Suppressor macrophage treated with lipopolysaccharide for 1 hour (primary cell): Measurements from ENCODE around the gene TMEM178B.
"Not testable (repeated sequence)": the region's sequence is repeated elsewhere in the genome, so short reads cannot be mapped to it uniquely, and the experiment has no call there.

ENCODE experiments used
- DNase-seq, 3 donors: peaks; one replicate each; pipeline ENCODE4 v3.0.0-alpha.2; 2020 to 2022

The TMEM178B gene

DNA sequence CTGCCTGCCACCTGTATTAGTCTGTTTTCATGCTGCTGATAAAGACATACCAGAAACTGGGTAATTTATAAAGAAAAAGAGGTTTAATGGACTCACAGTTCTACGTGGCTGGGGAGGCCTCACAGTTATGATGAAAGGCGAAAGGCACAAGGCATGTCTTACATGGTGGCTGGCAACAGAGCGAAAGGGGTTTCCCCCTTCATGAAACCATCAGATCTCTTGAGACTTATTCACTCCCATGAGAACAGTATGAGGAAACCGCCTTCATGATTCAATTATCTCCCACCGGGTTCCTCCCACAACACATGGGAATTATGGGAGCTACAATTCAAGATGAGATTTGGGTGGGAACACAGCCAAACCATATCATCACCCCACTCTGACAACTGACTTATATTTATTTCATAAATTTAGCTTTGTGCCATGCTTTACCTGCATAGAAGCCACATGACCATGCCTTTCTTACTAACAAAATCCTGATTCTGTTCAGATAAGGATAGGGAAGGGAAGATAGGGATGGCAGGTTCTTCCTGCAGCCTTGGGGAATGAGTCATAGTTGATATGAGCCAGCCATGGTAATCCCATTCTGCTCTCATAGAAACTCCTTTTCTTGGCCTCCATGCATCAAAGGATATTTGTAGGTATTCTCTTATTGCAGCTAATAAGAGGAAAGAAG is 286.0 kb downstream of the TMEM178B start:
- no peak for DNase-seq

DNA sequence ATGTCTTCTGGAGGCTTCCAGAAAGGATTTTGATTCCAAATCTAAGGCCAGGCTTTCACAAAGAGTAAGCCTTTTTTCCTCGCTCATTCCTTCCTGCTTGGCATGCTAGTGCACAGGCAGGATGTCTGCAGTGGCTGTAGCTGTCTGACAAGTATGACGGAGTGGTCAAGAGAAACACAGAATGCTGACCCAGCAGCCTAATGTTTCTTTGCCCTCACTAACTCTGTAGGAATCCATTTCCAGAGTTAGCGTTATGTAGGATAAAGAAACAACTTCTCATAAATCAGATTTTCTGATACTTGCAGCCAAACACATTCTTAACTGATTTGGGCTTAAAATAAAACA is 286.5 kb downstream of the TMEM178B start:
- no peak for DNase-seq

DNA sequence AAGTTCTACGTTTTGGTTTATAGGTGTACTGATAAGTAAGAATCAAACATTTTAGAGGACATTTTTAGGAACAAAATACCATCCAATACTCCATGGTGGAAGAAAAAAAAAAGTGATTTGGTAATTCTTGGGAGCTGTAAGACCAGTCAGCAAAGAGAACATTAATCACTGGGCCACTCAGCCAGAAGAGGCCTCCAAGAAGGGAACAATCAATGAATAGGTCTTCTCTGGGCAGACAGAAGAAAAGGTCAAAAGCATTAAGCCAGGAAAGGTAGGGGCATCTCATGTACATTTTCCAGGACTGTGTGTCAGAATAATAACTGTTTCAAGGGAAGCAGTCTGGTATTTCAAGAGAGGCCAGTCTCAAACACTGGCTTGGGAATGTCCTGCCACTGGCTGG is 286.9 kb downstream of the TMEM178B start:
- no peak for DNase-seq

DNA sequence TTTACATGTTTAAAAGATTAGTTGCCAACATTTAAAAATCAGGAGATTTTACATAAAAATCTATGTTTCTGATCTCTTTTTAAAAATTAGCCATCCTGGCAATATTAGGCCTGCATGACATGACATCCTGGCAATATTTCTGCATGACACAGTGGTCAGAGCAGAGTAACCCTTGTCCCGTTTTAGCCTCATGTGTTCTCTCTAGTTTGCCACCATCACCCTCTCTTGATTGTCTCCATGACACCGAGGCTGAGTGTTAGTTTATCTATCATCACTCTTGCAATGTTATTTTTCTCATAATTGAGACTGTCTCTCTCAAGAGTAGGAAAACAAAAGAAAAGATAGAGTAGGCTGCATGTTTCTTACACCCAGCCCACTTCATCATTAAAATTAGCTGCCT is 287.6 kb downstream of the TMEM178B start:
- no peak for DNase-seq

DNA sequence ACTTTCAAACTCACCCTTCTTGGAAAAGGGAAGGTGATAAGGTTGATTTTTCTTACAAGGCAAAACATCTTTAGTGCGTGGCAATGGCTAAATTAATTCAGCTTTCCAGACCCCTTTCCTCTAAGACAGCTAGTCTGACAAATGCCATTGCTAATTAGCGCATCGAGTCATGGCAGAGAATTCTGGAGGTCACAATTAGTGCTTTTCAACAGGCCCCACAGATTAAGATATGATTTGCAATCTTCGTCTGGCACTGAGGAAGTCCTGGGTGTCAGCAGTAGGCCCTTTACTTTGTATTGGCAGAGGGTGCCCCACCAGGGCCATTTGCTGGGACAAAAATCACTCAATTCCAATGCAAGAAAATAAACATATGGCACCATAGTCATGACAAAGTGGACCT is 288.1 kb downstream of the TMEM178B start:
- no peak for DNase-seq

DNA sequence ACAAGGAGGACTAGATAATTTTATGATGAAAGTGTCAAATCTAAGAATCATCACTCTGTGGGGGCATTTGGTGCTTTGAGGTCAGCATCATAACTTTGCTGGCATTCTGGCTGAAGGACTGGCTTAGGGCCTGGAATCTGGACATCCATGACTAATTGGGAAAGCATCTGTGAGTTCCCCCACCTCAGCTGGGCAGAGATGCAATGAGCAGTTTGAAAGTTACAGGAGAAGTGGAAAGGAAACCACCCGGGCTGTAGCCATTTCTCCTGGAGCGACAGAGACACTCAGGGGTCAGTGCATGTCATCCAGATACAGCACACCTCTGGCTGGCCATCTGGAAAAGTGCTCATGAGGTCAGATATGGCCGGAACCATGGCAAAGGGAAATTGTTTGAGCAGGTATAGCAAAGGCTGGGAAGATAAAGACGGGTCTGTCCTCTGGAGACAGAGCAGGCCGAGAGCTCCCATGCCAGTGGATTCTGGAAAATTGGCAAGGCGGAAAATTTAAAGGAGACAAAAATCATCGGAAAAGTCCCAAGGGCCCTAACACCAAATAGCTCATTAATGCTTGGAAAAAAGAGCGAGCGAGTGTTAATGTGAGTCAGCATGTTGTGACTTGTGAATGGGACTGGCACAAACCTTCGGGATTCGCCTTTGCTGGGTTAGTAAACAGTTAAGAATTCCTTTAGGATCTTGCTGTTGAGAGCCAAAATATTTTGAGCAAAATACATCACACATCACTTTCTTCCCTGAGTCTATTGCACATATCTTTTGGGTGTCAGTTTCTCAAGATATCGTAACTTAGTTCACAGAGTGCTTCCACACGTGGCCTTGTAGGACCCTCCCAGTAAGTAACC is 288.9 kb downstream of the TMEM178B start:
- DNase-seq = no peak

DNA sequence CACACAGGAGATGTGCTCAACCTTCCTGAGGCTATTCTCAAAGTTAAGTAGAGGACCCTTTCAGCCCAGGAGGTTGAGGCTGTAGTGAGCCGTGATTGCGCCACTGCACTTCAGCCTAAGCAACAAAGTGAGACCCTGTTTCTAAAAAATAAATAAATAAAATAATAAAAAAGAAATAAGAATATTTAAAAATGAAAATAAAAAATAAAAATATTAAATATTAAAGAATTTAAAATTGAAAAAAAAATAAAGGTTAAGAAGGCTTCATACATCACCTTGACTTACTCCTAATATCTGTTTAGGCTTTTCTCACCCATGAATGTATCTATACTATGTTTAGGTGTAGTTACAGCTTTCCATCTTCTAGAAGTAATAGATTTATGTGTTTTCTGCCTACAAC is 289.9 kb downstream of the TMEM178B start:
- no peak for DNase-seq

DNA sequence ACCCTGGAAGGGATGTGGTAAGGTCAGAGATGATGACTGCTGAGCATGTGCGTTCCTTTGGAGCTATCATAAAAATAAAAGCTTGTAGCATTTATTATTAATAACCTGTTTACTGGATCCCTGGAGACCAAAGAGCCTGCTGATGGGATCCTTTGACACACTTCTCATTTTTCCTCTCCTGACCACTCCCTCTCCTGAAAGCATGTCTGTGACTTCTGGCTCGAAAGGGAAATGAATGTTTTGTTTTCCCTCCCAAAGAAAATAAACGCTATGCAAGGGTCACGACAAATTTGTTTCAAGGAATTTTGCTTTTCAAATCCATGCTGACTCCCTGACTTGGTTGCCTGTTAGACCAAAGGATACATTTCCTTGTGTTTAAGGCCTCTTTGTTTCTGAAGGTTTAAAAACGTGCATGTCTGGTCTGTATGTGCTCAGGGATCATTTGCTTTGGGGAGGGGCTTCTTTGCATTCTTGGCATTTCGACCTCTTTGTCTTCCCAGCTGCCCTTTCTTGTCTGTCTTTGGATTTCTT is 292.3 kb downstream of the TMEM178B start:
- DNase-seq = no peak

DNA sequence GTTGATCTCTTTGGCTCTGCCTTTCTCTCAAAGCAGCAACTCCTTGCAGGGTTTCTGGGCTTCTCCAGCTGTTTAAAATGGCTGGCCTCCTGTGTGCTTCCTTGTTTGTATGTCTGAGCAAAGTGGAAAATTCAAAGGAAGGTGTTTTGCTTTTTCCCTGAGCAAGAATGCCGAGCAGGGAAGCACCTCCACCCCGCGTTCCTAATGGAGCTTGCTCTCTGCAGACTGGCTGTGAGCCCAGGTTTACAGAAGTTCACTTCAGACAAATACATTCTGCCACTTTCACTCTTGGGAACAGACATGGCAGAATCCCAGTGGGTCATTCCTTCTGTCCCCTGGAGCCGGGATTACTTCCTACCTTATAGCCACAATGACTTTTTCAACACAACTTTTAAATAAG is 295.6 kb downstream of the TMEM178B start:
- no peak for DNase-seq

DNA sequence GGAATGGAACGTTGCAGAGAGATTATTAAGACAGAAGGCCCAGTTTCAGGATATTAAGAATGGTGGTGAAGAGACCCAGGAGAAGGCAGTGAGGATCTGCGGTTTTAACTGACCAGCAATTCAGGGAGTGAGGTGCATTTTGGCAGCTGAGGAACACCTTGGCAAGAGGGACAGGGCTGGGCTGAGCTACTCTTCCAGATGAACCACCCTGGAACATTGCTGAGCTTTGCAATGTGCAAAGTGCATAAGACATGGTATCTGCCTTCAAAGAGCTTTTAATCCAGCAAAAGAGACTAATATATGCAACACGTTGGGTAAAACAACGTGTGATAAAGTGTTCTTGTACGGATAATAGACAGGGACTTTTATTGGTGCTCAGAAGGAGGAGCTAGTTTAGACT is 296.3 kb downstream of the TMEM178B start:
- DNase-seq = no peak

DNA sequence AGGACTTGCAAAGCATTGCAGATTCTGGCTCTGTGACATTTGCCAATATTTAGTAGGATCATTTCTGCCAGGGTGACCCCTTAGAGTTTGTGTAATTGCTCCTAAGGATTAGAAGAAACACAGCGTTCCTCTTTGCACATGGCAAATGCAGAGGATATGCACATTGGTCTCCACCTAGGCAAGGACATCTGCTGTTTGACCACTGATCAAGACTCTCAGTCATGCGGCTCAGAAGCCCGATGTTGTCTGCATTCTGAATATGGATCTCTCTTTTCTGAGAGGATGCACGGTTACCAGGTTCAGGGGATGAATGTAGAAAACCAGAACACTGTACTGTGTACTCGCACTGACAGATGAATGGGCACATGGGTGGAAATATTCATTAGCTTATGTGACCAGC is 296.8 kb downstream of the TMEM178B start:
- DNase-seq = no peak

DNA sequence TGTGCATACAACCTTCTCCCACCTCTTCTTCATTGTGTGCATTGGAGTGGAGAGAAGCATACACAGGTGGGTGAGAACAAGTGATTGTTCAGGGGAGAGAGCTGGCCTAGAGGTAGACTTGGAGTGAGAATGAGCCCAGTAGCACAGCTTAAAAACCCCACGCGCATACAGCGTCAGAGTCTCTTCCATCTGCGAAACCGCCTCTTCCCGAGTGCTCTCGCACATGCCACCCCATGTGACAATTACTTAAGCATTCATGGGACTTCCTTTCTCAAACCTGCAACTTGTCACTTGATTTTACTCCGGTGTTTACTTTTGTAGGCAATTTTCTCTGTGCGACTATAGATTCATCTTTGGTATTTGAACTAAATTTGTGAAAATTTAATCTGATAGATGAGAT is 300.6 kb downstream of the TMEM178B start:
- DNase-seq = no peak

DNA sequence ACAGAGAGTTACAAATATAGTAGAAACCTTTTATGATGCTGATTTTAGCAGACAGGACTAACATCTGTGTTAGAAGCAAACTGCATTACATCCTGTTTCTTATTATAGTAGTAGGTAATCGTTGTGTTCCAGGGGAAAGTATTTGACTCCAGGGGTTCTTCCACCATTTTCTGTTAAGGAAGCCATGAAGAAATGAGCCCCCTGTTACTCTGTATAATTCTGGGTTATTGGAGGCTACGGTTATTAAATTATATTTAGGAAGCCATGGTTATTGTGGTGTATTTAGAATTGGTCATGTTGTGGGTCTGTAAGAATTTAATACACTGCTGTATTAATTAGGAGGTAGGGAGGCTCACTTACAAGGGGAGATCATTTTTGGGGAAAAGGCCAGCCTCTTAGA is 301.6 kb downstream of the TMEM178B start:
- DNase-seq = no peak

DNA sequence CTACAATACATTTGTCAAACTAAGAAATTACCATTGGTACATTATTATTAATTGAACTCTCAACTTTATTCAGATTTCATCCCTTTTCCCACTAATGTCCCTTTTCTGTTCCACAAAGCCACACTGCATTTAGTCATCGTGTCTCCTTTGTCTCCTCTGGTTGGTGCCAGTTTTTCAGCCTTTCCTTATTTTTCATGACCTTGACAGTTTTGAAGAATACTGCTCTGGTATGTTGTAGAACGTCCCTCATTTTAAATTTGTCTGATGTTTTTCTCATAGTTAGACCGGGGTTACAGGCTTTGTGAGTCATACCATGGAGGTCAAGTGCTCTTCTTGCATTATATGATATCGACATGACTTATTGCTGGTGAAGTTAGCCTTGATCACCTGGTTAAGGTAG is 304.0 kb downstream of the TMEM178B start:
- no peak for DNase-seq

DNA sequence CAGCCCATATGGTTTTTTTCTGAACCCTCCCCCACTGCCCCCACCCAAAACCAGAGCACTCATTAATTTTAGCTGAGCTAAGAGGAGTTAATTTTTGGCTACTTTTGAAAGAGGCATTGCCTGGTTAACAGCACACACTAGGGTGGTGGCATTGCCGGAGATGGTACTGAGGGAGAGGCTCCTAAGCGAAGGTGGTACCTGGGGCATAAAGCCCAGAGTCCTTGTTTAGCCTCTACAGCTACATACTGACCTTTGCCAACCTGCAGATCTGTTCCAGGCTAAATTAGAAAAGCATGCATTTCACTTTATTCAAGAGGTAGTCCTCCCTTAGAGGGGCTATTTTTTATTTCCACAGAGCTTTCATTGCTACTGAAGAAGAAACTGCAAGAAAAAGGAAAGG is 304.5 kb downstream of the TMEM178B start:
- no peak for DNase-seq

DNA sequence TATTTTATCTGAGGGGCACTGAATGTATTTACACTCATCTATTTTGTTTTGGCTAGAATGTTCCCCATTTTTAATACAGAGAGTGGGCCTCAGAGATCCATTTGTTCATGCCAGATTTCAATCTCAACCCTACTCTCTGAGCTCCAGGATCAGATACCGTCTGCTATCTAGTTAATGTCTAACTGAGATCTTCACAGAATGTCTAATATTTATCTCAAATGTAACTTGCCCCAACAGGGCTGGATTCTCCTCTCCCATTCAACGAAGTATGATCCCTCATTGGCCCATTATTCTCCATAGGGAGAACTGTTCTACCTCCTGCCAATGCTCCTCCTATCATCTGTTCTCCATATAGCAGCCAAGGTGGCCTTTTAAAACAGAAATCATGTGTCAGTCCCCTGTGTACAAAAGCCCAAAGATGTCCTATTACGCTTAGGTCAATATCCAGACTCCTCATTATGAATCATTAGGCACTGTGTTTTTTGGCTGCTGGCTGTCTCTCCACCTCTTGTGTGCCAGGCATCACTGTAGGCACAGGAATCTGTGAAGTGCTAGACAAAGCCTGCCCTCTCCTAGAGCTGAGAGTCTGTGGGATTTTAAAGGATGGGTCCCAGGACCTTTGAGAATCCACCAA is 308.0 kb downstream of the TMEM178B start:
- no peak for DNase-seq

DNA sequence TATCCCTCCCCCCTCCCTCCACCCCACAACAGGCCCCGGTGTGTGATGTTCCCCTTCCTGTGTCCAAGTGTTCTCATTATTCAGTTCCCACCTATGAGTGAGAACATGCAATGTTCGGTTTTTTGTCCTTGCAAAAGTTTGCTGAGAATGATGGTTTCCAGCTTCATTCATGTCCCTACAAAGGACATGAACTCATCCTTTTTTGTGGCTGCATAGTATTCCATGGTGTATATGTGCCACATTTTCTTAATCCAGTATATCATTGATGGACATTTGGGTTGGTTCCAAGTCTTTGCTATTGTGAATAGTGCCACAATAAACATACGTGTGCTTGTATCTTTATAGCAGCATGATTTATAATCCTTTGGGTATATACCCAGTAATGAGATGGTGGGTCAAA is 309.5 kb downstream of the TMEM178B start:
- DNase-seq = not testable (repeated sequence)

DNA sequence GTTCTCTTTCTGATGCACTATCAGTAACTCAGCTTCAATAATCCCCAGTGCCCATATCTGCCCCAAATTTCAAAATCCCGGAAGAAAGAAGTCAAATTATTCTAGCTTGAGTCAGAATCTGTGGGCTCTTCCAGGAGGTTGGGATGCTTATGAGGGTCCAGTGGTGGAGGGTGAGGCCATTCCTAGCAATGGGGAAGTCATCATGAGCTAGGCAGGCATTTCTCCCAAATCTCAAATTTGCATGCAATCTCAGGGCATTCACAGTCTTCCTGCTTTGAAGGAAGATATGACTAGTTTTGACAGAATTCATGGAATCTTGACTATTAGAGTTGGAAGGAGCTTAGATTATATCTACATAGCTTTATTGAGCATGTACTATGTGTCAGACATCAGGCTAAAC is 313.0 kb downstream of the TMEM178B start:
- DNase-seq = no peak

DNA sequence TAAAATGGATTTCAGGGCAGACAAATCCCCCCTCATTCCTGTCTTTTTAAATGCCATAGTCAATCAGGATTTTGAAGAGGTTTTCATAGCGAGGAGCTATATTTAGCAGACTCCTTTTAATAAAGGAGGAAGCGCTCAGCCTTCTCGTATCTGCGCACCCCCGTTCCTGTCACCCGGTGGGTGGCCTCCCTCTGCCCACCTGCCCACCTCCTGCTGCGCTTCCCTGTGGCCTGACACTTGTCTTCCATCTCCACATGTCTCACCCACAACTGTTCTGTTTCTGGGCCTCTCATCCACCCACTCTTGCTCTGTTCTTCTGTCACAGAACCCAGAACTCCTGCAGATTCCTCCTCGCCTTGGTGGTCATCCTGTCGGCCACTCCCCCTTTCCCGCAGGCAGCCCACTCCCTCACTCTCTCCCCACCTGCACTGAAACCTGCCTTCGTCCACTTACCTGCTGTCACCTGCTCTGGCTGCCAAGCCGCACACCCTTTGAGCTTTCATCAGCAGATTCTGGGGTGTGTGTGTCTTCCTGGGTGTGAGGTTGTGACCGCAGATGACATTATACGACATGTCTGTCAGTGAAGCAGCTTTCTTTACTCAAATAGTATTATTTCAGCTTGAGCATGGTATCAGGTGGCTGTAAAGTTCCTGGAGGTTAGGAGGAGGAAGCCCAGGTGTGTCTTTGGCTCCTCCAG is 313.8 kb downstream of the TMEM178B start:
- DNase-seq = no peak

DNA sequence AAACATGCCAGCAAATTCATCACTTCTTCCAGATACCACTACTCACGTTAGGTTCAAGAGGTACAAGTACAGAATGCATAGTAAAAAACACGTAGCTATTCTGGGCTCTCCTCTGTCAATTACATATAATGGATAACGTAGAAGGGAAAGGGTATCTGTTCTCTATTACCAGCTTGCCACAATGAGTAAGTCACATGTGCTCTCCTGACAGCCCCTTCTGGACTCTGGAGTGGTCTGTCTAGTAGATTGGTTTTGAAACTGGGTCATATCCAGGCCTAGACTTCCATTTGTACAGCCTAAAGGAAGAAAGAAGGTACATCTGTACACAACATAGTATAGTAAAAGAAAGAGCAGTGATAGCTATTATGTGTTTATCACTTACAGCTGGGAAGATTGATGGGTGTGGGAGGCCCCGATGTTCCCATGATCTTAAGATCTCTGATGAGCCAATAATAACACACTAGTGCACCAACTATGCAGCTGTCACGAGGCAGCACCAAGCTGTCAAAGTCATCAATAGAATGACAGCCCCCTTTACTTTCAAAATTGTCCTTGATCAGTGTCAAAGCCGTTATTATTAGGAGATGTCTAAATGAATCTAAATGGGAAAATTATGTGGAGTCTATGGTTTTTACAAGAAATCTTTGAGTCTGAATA is 315.4 kb downstream of the TMEM178B start:
- no peak for DNase-seq

DNA sequence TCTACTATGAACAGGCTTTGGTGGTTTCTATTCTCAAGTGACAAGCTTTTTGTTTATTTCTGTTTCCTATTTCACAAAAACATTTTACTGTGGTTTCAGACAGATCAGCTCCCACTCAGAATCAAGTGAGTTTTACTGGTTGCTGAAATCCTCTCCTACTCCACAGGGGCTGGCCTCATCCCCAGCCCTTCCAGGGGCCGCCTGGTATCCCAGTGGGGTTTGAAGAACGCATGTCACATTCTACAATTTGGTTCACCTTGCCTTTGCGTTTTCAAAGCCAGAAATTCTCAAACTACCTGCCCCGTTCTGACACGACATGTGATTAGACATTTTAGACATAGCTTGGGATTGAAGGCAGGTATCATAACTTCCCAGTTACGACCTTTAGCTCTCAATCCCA is 316.5 kb downstream of the TMEM178B start:
- no peak for DNase-seq

DNA sequence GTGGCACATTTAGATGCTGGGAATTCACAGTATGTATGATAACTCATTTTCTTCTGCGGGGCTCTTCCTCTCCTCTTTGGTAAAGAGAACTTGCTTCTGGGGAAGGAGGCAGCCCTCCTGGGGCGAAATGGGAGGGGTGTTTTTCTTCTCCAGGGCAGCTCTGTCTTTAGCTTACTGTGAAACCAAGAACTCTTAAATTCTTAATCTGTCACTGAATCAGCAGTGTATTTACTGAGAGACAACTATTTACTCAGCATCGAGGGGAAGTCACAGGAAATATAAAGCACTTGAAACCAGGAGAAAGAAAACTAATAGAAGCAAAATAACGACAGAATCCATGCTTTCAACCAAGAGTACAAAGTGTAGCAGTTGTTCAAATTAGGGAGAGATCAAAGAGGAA is 319.2 kb downstream of the TMEM178B start:
- no peak for DNase-seq
